ENCODE data around the gene RLBP1. TPM values are rescaled to one million over a fixed set of nuclear protein-coding genes. Genes with fewer than 3 reads are reported as not detected.

The RLBP1 gene
- total and polyA plus RNA-seq, 9 donors = 0.25 to 0.45 (median 0.34) TPM; not detected in 2

- Histone ChIP-seq H3K27me3 (ENCODE audit: control insufficient read depth, insufficient read depth, low read length) (no peaks in the 10 kb centered on the region), H3K4me1 (ENCODE audit: control insufficient read depth, insufficient read depth, low read length) (peaks cover 6% of the 10 kb centered on the region), H3K9me3 (replicated peaks; ENCODE audit: control insufficient read depth, low read depth, low read length) (no peaks in the 10 kb centered on the region), H3K36me3 (ENCODE audit: control insufficient read depth, insufficient read depth, low read length) (no peaks in the 10 kb centered on the region), H3K27ac (ENCODE audit: low read length) (no peak overlapping the region), H3K4me3 (ENCODE audit: low read length) (no peak overlapping the region)
- DNase-seq = no peak
Measured at GRCh38 chr15:89208256-89208655, 13.1 kb downstream of the RLBP1 start.

- no peak overlapping the region for H3K4me3 ChIP-seq (ENCODE audit: low read length)
- peak; percentile 62 for DNase-seq
- H3K27ac ChIP-seq (ENCODE audit: low read length) = no peak overlapping the region
- no peaks in the 10 kb centered on the region for H3K27me3 ChIP-seq (ENCODE audit: control insufficient read depth, insufficient read depth, low read length)
- H3K9me3 ChIP-seq (replicated peaks; ENCODE audit: control insufficient read depth, low read depth, low read length) = no peaks in the 10 kb centered on the region
- H3K4me1 ChIP-seq (ENCODE audit: control insufficient read depth, insufficient read depth, low read length) = peaks cover 6% of the 10 kb centered on the region
- H3K36me3 ChIP-seq (ENCODE audit: control insufficient read depth, insufficient read depth, low read length) = no peaks in the 10 kb centered on the region
- 0% methylated on average over 12 of the region's 14 CpGs for WGBS (ENCODE audit: insufficient coverage)
Measured at GRCh38 chr15:89206908-89207331, 14.5 kb downstream of the RLBP1 start.

DNA sequence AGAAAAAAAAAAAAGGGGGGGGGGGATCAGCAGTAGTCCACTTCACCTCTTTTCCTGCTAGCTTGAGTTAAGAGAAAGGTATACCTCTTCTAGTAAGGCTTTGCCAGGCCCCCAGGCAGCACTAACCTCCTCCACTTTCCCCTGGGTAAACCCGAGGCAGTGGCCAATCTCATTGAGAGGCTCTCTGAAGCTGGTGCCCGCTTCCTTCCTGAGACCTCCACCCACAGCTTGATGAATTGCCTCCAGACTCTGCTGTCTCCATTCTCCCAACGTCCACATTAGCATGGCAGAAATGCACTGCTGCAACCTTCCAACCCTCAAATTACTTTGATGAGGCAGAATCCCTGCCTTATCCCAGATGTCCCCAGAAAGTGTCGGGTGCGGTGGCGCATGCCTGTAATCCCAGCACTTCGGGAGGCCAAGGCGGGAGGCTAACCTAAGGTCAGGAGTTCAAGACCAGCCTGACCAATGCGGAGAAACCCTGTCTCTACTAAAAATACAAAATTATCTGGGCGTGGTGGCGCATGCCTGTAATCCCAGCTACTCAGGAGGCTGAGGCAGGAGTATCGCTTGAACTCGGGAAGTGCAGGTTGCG, 15.3 kb downstream of the RLBP1 start:
- DNase-seq = no peak
- Histone ChIP-seq H3K9me3 (replicated peaks; ENCODE audit: control insufficient read depth, low read depth, low read length) (no peaks in the 10 kb centered on the region), H3K27me3 (ENCODE audit: control insufficient read depth, insufficient read depth, low read length) (no peaks in the 10 kb centered on the region), H3K27ac (ENCODE audit: low read length) (no peak overlapping the region), H3K36me3 (ENCODE audit: control insufficient read depth, insufficient read depth, low read length) (no peaks in the 10 kb centered on the region), H3K4me3 (ENCODE audit: low read length) (no peak overlapping the region), H3K4me1 (ENCODE audit: control insufficient read depth, insufficient read depth, low read length) (peaks cover 6% of the 10 kb centered on the region)
- WGBS (ENCODE audit: insufficient coverage) = 62% methylated on average over 8 of the region's 14 CpGs

DNA sequence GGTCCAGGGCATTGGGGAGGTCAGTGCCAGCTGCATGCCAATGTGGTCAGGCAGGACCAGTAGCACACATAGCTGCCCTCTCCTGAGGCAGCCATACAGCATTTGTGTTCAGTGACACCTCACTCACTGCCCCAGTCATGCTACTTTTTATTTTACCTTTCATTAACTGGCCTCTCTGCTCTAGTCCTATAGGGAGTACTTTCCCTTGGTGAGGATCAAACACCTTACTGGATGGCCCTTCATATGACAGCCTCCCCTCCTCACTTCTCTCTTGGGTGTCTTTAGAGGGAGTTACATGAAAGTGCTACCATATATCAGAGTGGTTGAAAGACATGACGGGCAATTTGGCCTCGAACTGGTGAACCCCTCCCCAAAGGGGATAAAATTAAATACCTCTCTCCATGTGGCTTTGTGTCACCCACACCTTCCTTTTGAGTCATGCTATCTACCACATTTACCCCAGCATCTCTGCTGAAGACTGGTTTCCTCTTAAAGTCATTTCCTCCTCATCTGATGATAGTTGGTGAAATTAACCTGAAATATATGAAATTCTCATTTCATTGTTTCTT, 17.6 kb downstream of the RLBP1 start:
- peaks cover 18% of the 10 kb centered on the region for H3K4me1 ChIP-seq (ENCODE audit: control insufficient read depth, insufficient read depth, low read length)
- DNase-seq = no peak
- H3K9me3 ChIP-seq (replicated peaks; ENCODE audit: control insufficient read depth, low read depth, low read length) = no peaks in the 10 kb centered on the region
- no peak overlapping the region for H3K4me3 ChIP-seq (ENCODE audit: low read length)
- no peaks in the 10 kb centered on the region for H3K36me3 ChIP-seq (ENCODE audit: control insufficient read depth, insufficient read depth, low read length)
- no peaks in the 10 kb centered on the region for H3K27me3 ChIP-seq (ENCODE audit: control insufficient read depth, insufficient read depth, low read length)
- H3K27ac ChIP-seq (ENCODE audit: low read length) = no peak overlapping the region
- no CpG with 5 or more reads among the region's 2 CpGs for WGBS (ENCODE audit: insufficient coverage)

- Histone ChIP-seq H3K9me3 (replicated peaks; ENCODE audit: control insufficient read depth, low read depth, low read length) (no peaks in the 10 kb centered on the region), H3K4me1 (ENCODE audit: control insufficient read depth, insufficient read depth, low read length) (peaks cover 24% of the 10 kb centered on the region), H3K4me3 (ENCODE audit: low read length) (no peak overlapping the region), H3K36me3 (ENCODE audit: control insufficient read depth, insufficient read depth, low read length) (peaks cover 3% of the 10 kb centered on the region), H3K27me3 (ENCODE audit: control insufficient read depth, insufficient read depth, low read length) (no peaks in the 10 kb centered on the region), H3K27ac (ENCODE audit: low read length) (no peak overlapping the region)
- no peak for DNase-seq
- 89% methylated on average over 5 of the region's 20 CpGs for WGBS (ENCODE audit: insufficient coverage)
Measured at GRCh38 chr15:89201465-89202005, 19.8 kb downstream of the RLBP1 start.

DNA sequence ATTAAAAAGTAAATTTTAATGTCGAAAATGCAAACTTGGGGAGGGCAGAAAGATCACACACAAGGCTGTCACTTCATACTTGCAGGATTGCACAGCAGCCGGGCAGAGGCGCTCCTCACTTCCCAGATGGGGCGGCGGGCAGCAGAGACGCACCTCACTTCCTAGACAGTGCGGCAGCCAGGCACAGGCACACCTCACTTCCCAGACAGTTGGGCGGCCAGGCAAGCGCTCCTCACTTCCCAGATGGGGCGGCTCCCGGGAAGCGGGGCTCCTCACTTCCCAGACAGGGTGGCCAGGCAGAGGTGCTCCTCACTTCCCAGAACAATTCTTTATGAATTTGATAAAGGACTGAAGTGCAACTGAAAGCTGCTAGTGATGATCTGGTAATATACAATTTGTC, 21.2 kb downstream of the RLBP1 start:
- DNase-seq = no peak
- Histone ChIP-seq H3K4me3 (ENCODE audit: low read length) (no peak overlapping the region), H3K27ac (ENCODE audit: low read length) (no peak overlapping the region), H3K9me3 (replicated peaks; ENCODE audit: control insufficient read depth, low read depth, low read length) (no peaks in the 10 kb centered on the region), H3K36me3 (ENCODE audit: control insufficient read depth, insufficient read depth, low read length) (peaks cover 12% of the 10 kb centered on the region), H3K27me3 (ENCODE audit: control insufficient read depth, insufficient read depth, low read length) (no peaks in the 10 kb centered on the region), H3K4me1 (ENCODE audit: control insufficient read depth, insufficient read depth, low read length) (peaks cover 26% of the 10 kb centered on the region)
- WGBS (ENCODE audit: insufficient coverage) = 79% methylated on average over 2 of the region's 12 CpGs

- H3K4me3 ChIP-seq (ENCODE audit: low read length) = no peak overlapping the region
- 0% methylated on average over 1 of the region's 6 CpGs for WGBS (ENCODE audit: insufficient coverage)
- peaks cover 16% of the 10 kb centered on the region for H3K36me3 ChIP-seq (ENCODE audit: control insufficient read depth, insufficient read depth, low read length)
- H3K9me3 ChIP-seq (replicated peaks; ENCODE audit: control insufficient read depth, low read depth, low read length) = no peaks in the 10 kb centered on the region
- DNase-seq = peak; percentile 77
- peak overlapping the region; percentile 56 for H3K27ac ChIP-seq (ENCODE audit: low read length)
- H3K27me3 ChIP-seq (ENCODE audit: control insufficient read depth, insufficient read depth, low read length) = no peaks in the 10 kb centered on the region
- peaks cover 26% of the 10 kb centered on the region for H3K4me1 ChIP-seq (ENCODE audit: control insufficient read depth, insufficient read depth, low read length)
Measured at GRCh38 chr15:89199746-89200145, 21.6 kb downstream of the RLBP1 start.

DNA sequence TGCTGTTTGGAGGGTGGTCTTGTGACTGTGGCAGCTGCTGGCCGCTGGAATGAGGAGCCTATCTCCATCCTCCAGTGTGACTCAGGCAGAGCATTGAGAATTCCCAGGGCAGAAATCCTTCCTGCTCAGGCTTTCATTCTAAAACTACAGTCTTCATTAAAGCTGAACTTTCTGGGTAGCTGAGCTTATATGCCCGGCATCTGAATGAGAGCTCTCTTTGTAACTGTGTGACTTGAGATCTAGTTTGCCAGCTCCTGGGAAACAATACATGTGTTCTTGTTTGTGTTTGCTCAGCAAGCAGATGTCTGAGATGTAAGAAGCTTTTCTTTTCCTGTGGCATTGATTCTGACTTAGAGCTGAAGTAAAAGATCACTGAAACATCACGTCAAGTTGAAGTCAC, 22.4 kb downstream of the RLBP1 start:
- Histone ChIP-seq H3K4me1 (ENCODE audit: control insufficient read depth, insufficient read depth, low read length) (peaks cover 26% of the 10 kb centered on the region), H3K4me3 (ENCODE audit: low read length) (no peak overlapping the region), H3K27me3 (ENCODE audit: control insufficient read depth, insufficient read depth, low read length) (no peaks in the 10 kb centered on the region), H3K27ac (ENCODE audit: low read length) (peak overlapping the region; percentile 59), H3K36me3 (ENCODE audit: control insufficient read depth, insufficient read depth, low read length) (peaks cover 24% of the 10 kb centered on the region), H3K9me3 (replicated peaks; ENCODE audit: control insufficient read depth, low read depth, low read length) (no peaks in the 10 kb centered on the region)
- WGBS (ENCODE audit: insufficient coverage) = 40% methylated on average over 1 of the region's 3 CpGs
- peak; percentile 39 for DNase-seq

GRCh38 chr15:89198196-89198595, 23.2 kb downstream of the RLBP1 start:
- Histone ChIP-seq H3K4me1 (ENCODE audit: control insufficient read depth, insufficient read depth, low read length) (peaks cover 26% of the 10 kb centered on the region), H3K27me3 (ENCODE audit: control insufficient read depth, insufficient read depth, low read length) (no peaks in the 10 kb centered on the region), H3K9me3 (replicated peaks; ENCODE audit: control insufficient read depth, low read depth, low read length) (no peaks in the 10 kb centered on the region), H3K27ac (ENCODE audit: low read length) (peak overlapping the region; percentile 59), H3K36me3 (ENCODE audit: control insufficient read depth, insufficient read depth, low read length) (peaks cover 29% of the 10 kb centered on the region), H3K4me3 (ENCODE audit: low read length) (no peak overlapping the region)
- no peak for DNase-seq
- WGBS (ENCODE audit: insufficient coverage) = 100% methylated on average over 1 of the region's 2 CpGs

DNA sequence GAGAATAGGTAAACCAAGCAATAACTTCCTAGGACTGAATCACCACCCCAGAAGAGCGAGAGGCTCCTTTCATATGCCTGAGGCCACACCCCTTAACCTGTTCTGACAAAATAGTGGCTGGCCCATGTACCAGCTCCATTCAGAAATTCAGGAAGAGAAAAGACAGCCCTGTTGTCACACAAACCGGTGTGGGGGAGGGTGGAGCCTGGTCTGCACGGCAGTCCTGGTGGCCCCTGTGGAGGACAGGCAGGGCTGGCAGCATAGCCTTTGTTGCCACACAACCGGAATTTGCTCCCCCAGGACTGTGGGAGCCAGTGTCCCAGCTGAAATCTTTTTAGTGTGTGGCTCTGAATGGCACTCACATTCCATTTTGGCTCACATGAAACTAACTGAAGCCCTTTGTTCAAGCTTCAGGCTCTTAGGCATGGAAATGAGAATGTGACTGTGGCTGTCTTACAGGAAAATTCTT, 23.8 kb downstream of the RLBP1 start:
- Histone ChIP-seq H3K36me3 (ENCODE audit: control insufficient read depth, insufficient read depth, low read length) (peaks cover 36% of the 10 kb centered on the region), H3K4me1 (ENCODE audit: control insufficient read depth, insufficient read depth, low read length) (peaks cover 26% of the 10 kb centered on the region), H3K4me3 (ENCODE audit: low read length) (no peak overlapping the region), H3K27ac (ENCODE audit: low read length) (no peak overlapping the region), H3K27me3 (ENCODE audit: control insufficient read depth, insufficient read depth, low read length) (no peaks in the 10 kb centered on the region), H3K9me3 (replicated peaks; ENCODE audit: control insufficient read depth, low read depth, low read length) (no peaks in the 10 kb centered on the region)
- DNase-seq = peak; percentile 33
- 13% methylated on average over 2 of the region's 4 CpGs for whole genome bisulfite sequencing (ENCODE audit: insufficient coverage)

All from muscle of leg (tissue), 11 donors.